GM23338 (cell line): ENCODE measurements around the gene AURKAIP1. TPM values are rescaled to one million over a fixed set of nuclear protein-coding genes. Genes with fewer than 3 reads are reported as not detected.

Experiments used
- ATAC-seq: fragments of 200-7000 bp; cut with Tn5 transposase; 3 replicates; pipeline ENCODE4 v1.9.1; 2020
- DNase-seq: peaks from one replicate; pipeline ENCODE4 v3.0.0-alpha.2; 2015; ENCODE audit warnings: low spot score
- H2AFZ ChIP-seq: fragments of 200-600 bp; sonication (generic); 2 replicates; pipeline ENCODE4 v1.8.0; 2016; ENCODE audit warnings: antibody characterized with exemption, mild to moderate bottlenecking, moderate library complexity
- H3F3A ChIP-seq: fragments of 200-600 bp; sonication (generic); replicated peaks from 2 replicates; pipeline ENCODE4 v1.8.0; 2017; ENCODE audit warnings: antibody characterized with exemption, mixed run types, low read depth
- H3K27ac ChIP-seq: fragments of 200-600 bp; sonication (generic); 2 replicates; pipeline ENCODE4 v1.6.1; 2016; ENCODE audit warnings: low read depth
- H3K27me3 ChIP-seq: fragments of 200-600 bp; sonication (generic); 2 replicates; pipeline ENCODE4 v1.8.0; 2016; ENCODE audit warnings: mild to moderate bottlenecking, mixed run types, moderate library complexity; ENCODE audit not compliant: insufficient read depth
- H3K36me3 ChIP-seq: fragments of 200-600 bp; sonication (generic); 2 replicates; pipeline ENCODE4 v1.8.0; 2016; ENCODE audit warnings: mild to moderate bottlenecking; ENCODE audit not compliant: insufficient read depth
- H3K4me1 ChIP-seq: fragments of 200-600 bp; sonication (generic); 2 replicates; pipeline ENCODE4 v1.8.0; 2016; ENCODE audit warnings: mild to moderate bottlenecking, moderate library complexity; ENCODE audit not compliant: insufficient read depth
- H3K4me2 ChIP-seq: fragments of 200-600 bp; sonication (generic); 2 replicates; pipeline ENCODE4 v1.7.1; 2017; ENCODE audit warnings: mixed run types
- H3K4me3 ChIP-seq: fragments of 200-600 bp; sonication (generic); 2 replicates; pipeline ENCODE4 v1.6.1; 2016; ENCODE audit warnings: mixed run types
- H3K79me2 ChIP-seq: fragments of 200-600 bp; sonication (generic); replicated peaks from 2 replicates; pipeline ENCODE4 v1.8.0; 2017; ENCODE audit warnings: mild to moderate bottlenecking; ENCODE audit not compliant: insufficient read depth
- H3K9me2 ChIP-seq: fragments of 200-600 bp; sonication (generic); 2 replicates; pipeline ENCODE4 v1.8.0; 2017; ENCODE audit not compliant: insufficient read depth
- H4K20me1 ChIP-seq: fragments of 200-600 bp; sonication (generic); replicated peaks from 2 replicates; pipeline ENCODE4 v1.8.0; 2017; ENCODE audit warnings: mild to moderate bottlenecking; ENCODE audit not compliant: insufficient read depth
- H3K27ac Mint-ChIP-seq: 2 replicates; pipeline ENCODE4 v1.8.0; 2020; ENCODE audit warnings: inconsistent platforms, mild to moderate bottlenecking, moderate library complexity, mixed read lengths
- H3K27me3 Mint-ChIP-seq: 3 replicates; pipeline ENCODE4 v1.8.0; 2022; ENCODE audit warnings: low read depth, mild to moderate bottlenecking, moderate library complexity, mixed read lengths, inconsistent platforms; ENCODE audit not compliant: insufficient read depth, poor library complexity
- H3K36me3 Mint-ChIP-seq: 3 replicates; pipeline ENCODE4 v1.8.0; 2021; ENCODE audit warnings: low read depth, mild to moderate bottlenecking, inconsistent platforms, moderate library complexity, mixed read lengths
- H3K4me1 Mint-ChIP-seq: 3 replicates; pipeline ENCODE4 v1.8.0; 2020; ENCODE audit warnings: mild to moderate bottlenecking, inconsistent platforms, mixed read lengths
- H3K4me3 Mint-ChIP-seq: 3 replicates; pipeline ENCODE4 v1.8.0; 2021; ENCODE audit warnings: moderate library complexity, mild to moderate bottlenecking, inconsistent platforms, mixed read lengths
- H3K9me3 Mint-ChIP-seq: 3 replicates; pipeline ENCODE4 v1.8.0; 2020; ENCODE audit warnings: moderate library complexity, mild to moderate bottlenecking, inconsistent platforms, mixed read lengths
- CTCF ChIP-seq, 2 experiments: fragments of 200-600 bp in 1 of 2; sonication (generic) in 1 of 2; conservative IDR thresholded peaks; 2 replicates each; pipeline versions ENCODE4 v1.5.1 to v1.6.1; 2016 to 2017; ENCODE audit warnings: antibody characterized with exemption in 2 of 2, low read depth in 2 of 2, mild to moderate bottlenecking in 2 of 2, moderate library complexity in 1 of 2
- EZH2 ChIP-seq: fragments of 200-600 bp; sonication (generic); IDR thresholded peaks from one replicate; pipeline ENCODE4 v1.8.0; 2017; ENCODE audit warnings: antibody characterized with exemption, mild to moderate bottlenecking, low read depth; ENCODE audit not compliant: unreplicated experiment
- EZH2phosphoT487 ChIP-seq: fragments of 200-600 bp; sonication (generic); IDR thresholded peaks from one replicate; pipeline ENCODE4 v1.8.1; 2018; ENCODE audit warnings: antibody characterized with exemption; ENCODE audit not compliant: unreplicated experiment
- NANOG ChIP-seq: IDR thresholded peaks from 2 replicates; pipeline ENCODE4 v1.6.1; 2016; ENCODE audit warnings: antibody characterized with exemption, borderline replicate concordance
- STAT1 ChIP-seq: IDR thresholded peaks from one replicate; pipeline ENCODE4 v1.6.1; 2016; ENCODE audit warnings: antibody characterized with exemption; ENCODE audit not compliant: unreplicated experiment
- ZNF114 ChIP-seq: fragments of 250-450 bp; sonication (Bioruptor Pico); IDR thresholded peaks from 2 replicates; pipeline ENCODE4 v1.5.0; 2020; ENCODE audit warnings: mild to moderate bottlenecking, moderate library complexity
- ZNF462 ChIP-seq: fragments of 250-450 bp; sonication (Bioruptor Pico); IDR thresholded peaks from 2 replicates; pipeline ENCODE4 v1.5.0; 2020; ENCODE audit warnings: mild to moderate bottlenecking, moderate library complexity
- polyA plus RNA-seq: library from polyadenylated mRNA; unstranded; fragments of >200 nt; fragmentation: Nextera tagmentation; extraction: Ambion mirVana; gene quantifications from 2 replicates; pipeline ENCODE4 v1.2.1, GENCODE V29; 2016
- total RNA-seq: library from RNA; depleted of rRNA; stranded (reverse); fragments of >200 nt; shearing (Covaris generic); gene quantifications from 2 replicates; pipeline ENCODE4 v1.2.3, GENCODE V29; 2014

AURKAIP1 gene
- total and polyA plus RNA-seq, 2 experiments from 2014 or later = 167 to 355 TPM

- peaks cover 9% of the 10 kb centered on the region for H3K4me1 ChIP-seq
- Mint-ChIP-seq H3K4me1 (peaks cover 7% of the 10 kb centered on the region), H3K4me3 (peak overlapping the region; percentile 52; the same call in 2 of the 3 replicates), H3K27ac (no peak overlapping the region), H3K36me3 (peaks cover 9% of the 10 kb centered on the region; the same call in 2 of the 3 replicates), H3K9me3 (no peaks in the 10 kb centered on the region; the same call in 1 of the 3 replicates), H3K27me3 (peaks cover 11% of the 10 kb centered on the region)
- H3F3A ChIP-seq = peaks cover 22% of the 10 kb centered on the region
- H4K20me1 ChIP-seq = peaks cover 12% of the 10 kb centered on the region
- H3K9me2 ChIP-seq = no peaks in the 10 kb centered on the region
- no peaks in the 10 kb centered on the region for H3K27me3 ChIP-seq
- H3K27ac ChIP-seq = peak overlapping the region; percentile 83; the same call in 1 of the 2 replicates
- TF ChIP-seq NANOG (no peak), CTCF (conservative IDR thresholded peaks at IDR 0.05; ENCODE audit: low read depth in 2 of 2) (peak; percentile 74 to 87)
- ATAC-seq (peak; percentile 63), DNase-seq (peak; percentile 86)
- H3K36me3 ChIP-seq = no peaks in the 10 kb centered on the region
- peaks cover 21% of the 10 kb centered on the region for H3K79me2 ChIP-seq
- no peak overlapping the region for H3K4me3 ChIP-seq
- H2AFZ ChIP-seq = no peak overlapping the region
- H3K4me2 ChIP-seq = peak overlapping the region; percentile 38; the same call in 1 of the 2 replicates
These were observed 3.0 kb downstream of the AURKAIP1 start for GRCh38 chr1:1371746-1372711.

DNA sequence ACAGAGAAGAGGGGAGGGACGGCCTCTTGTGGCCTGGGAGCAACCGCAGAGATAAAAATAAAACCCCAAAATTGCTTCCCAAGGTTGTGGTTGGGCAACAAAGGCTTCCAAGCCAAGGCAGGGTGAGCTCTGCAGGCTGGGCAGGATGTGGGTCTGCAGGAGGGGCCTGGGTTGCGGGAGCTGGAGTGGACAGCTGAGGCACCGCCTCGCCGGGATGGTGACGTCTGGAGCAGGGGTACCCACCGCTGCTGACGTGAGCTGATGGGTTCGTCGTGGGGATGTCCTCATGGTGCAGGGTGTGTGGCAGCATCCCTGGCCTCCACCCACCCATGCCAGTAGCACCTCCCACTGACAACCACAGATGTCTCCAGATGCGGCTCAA is 3.7 kb downstream of the AURKAIP1 start:
- Histone ChIP-seq H2AFZ (no peak overlapping the region), H3K9me2 (no peaks in the 10 kb centered on the region), H3K27ac (no peak overlapping the region), H3K36me3 (no peaks in the 10 kb centered on the region), H3K4me1 (peaks cover 6% of the 10 kb centered on the region; the same call in 1 of the 2 replicates), H3K27me3 (no peaks in the 10 kb centered on the region), H3K4me2 (no peak overlapping the region), H3K4me3 (no peak overlapping the region), H3K79me2 (peaks cover 21% of the 10 kb centered on the region), H3F3A (peaks cover 23% of the 10 kb centered on the region), H4K20me1 (peaks cover 12% of the 10 kb centered on the region)
- Mint-ChIP-seq H3K27ac (no peak overlapping the region), H3K4me3 (no peak overlapping the region), H3K27me3 (peaks cover 11% of the 10 kb centered on the region), H3K4me1 (peaks cover 4% of the 10 kb centered on the region), H3K36me3 (peaks cover 9% of the 10 kb centered on the region; the same call in 2 of the 3 replicates), H3K9me3 (no peaks in the 10 kb centered on the region; the same call in 1 of the 3 replicates)
- TF ChIP-seq EZH2phosphoT487 (no peak), NANOG (no peak), STAT1 (no peak), EZH2 (no peak), ZNF114 (CRISPR knock-in tag) (no peak), ZNF462 (CRISPR knock-in tag) (no peak)
- DNase-seq (no peak), ATAC-seq (no peak)
